ENCODE data around the gene STX2. TPM values are rescaled to one million over a fixed set of nuclear protein-coding genes. Genes with fewer than 3 reads are reported as not detected.

The STX2 gene
- total RNA-seq, 1 donor from 2014 or later: 23.8 TPM

DNA sequence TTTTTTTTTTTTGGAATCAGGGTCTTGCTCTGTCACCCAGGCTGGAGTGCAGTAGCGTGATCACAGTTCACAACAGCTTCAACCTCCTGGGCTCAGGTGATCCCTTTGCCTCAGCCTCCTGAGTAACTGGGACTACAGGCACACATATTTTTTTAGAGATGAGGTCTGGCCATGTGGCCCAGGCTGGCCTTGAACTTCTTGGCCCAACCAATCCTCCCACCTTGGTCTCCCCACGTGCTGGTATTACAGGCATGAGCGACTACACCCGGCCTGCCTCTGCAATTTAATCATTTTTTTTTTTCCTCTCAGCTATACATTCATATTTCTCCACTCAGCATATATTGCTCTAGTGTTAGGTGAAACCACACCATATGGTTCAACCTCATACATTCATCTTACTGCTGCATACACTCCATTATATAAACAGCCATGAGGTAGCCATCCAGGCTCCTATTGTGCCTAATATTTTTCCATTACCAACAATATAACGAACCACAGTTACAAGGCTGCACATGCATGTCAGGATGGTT is 7.1 kb downstream of the STX2 start:
- DNase-seq (ENCODE audit: low read depth in 2 of 2): no peak

DNA sequence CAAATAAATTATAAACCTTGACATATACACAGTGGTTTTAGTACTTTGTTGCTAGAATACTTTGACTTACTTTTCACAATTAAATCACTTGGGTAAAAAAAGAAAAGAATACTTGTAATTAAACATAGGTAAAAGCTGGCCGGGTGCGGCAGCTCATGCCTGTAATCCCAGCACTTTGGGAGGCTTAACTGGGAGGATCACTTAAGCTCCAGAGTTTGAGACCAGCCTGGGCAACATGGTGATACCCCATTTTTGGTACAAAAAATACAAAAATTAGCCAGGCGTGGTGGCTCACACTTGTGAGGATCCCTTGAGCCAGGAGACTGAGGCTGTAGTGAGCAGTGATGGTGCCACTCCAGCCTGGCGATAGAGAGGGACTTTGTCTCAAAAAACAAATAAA is 7.8 kb downstream of the STX2 start:
- no peak for DNase-seq (ENCODE audit: low read depth in 2 of 2)

DNA sequence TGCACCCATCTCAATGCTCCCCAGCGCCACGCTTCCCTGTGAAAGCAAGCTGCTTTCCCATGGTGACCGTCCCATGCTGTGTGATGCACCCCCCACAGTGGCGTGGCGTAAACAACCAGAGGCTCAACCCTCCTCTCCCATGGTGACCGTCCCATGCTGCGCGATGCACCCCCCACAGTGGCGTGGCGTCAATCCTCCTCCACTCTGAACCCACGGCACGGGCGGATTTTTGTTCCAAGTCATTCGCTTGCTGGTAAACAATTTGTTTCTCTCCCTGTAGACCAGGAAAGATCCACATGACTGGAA is 8.9 kb downstream of the STX2 start:
- no peak for DNase-seq (ENCODE audit: low read depth in 2 of 2)

DNA sequence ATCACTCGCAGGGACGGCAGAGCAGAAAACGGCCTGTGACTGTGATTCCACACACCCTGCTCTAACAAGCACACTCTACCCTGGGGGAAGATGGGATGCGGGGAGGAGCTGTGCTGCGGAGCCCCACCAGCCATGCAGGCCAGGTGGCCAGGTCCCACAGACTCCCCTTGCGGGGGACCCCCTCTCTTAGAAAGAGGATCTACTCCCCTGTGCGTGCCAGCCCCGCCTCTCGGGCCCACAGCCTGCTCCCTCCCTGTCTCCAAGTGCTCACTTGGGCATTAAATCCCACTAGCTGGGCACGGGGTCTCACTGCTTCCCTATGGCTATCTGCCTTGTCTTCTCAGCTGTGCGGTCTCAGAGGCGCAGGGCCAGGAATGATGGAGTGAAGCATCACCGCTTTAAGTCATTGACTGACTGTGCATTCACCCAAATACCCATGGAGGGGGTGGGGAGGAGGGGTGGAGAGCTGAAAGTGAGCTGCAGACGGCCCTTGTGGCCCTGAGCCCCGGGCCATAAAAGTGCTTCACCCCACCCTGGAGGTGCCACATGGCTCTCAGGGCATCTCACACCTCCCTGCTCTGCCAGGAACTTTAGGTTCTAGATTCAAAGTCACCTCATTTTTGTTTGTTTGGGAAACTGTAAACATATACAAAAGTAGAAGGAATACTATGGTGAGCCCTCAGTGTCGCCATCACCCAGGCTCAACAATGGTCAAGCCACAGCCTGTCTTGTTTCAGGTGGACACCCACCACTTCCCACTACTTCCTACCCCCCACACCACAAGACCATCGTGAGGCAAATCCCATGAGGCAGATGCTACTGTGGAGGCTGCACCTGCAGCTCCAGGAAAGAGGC is 9.4 kb downstream of the STX2 start:
- no peak for DNase-seq (ENCODE audit: low read depth in 2 of 2)

DNA sequence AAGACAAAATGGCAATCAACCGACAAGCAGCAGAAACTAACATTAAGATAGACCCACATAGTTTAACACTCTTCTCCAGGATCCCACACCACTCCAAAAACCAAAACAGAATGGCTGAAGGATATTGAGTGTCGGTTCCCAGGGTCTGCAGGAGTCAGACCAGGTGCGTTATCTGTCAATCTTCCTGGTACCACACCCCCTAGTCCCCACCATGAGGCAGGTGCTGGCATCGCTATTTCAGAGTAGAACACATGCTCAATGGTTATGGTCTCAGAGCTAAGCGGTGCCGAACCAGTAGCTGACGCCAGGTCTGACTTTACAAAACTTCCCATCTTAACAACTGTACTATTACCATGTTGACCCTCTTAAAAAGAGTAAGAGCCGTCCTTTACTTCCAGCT is 10.2 kb downstream of the STX2 start:
- no peak for DNase-seq (ENCODE audit: low read depth in 2 of 2)

DNA sequence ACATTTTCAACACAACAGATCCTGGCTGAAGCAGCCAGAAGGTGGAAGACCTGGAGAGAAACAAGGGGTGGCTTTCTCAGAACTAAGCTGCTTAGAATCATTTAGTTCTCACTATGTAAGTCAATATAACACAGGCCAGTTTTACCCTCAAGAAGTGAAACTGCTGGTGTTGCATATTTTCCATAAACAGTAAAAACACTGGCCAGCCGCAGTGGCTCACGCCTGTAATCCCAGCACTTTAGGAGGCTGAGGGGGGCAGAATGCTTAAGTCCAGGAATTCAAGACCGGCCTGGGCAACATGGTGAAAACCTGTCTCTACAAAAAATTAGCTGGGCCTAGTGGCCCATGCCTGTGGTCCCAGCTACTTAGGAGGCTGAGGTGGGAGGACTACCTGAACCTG is 11.6 kb downstream of the STX2 start:
- no peak for DNase-seq (ENCODE audit: low read depth in 2 of 2)

DNA sequence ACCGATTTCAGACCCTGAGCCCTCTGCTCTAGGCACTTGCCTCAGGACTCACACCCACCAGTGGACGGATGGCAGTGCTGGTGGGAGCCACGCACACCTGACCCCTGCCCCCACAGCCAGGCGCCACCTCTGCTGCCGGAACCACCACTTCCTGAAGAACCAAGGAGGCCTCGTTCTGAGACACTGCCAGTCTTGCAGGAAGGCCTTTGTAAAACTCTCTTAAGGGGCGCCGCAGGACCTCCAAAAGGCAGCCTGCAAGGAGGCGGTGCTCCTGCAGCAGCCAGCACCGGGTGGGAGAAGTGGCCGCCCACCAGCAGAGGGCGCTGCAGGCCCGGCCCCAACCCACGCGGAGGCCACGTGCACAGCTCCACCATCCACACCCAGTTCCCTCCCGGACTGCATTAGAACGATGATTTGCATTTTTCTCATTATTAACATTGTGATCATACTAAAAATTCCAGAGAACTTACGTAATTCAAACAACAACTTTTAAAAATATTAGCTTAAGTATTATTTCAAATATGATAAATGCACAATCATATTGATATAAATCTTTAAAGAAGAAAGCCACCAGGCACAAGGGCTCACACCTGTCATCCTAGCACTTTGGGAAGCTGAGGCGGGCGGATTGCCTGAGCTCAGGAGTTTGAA is 12.8 kb downstream of the STX2 start:
- DNase-seq (ENCODE audit: low read depth in 2 of 2): peak; percentile 43 to 49

DNA sequence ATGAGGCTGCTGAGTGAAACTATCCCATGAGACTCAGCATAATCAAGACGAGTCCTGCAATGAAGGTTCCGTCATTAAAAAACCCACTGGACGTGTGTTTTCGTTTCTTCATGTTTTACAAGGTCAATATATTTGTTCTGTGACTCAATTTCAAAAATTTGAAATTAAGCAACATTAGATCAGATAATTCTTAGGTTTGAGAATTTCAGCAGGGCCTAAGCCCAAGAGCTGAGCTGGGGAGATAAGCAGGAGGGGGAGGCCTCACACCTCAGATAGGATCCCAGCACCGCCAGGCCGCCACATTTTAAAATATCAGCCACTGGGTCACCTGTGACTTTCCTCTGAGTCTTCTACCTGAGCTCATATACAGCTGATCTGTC is 13.3 kb downstream of the STX2 start:
- DNase-seq (ENCODE audit: low read depth in 2 of 2): no peak

DNA sequence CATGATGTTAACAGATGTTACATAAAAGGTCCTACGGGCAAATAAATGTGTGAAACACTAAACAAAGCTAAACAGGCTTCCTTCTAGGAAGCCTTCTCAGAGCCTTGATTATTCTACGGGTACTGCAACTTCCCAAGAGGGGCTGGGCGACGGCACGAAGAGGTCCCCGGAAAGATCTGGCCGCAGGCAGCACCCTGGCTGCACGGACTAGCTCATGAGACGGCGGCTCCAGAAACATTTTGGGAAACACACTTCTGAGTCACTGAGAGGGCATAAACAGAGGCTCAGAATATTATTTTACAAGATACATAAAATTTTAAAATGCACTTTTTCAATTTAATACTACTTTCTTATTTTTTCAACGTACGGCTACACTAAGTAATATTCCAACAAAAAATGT is 19.4 kb downstream of the STX2 start:
- DNase-seq (ENCODE audit: low read depth in 2 of 2): no peak

DNA sequence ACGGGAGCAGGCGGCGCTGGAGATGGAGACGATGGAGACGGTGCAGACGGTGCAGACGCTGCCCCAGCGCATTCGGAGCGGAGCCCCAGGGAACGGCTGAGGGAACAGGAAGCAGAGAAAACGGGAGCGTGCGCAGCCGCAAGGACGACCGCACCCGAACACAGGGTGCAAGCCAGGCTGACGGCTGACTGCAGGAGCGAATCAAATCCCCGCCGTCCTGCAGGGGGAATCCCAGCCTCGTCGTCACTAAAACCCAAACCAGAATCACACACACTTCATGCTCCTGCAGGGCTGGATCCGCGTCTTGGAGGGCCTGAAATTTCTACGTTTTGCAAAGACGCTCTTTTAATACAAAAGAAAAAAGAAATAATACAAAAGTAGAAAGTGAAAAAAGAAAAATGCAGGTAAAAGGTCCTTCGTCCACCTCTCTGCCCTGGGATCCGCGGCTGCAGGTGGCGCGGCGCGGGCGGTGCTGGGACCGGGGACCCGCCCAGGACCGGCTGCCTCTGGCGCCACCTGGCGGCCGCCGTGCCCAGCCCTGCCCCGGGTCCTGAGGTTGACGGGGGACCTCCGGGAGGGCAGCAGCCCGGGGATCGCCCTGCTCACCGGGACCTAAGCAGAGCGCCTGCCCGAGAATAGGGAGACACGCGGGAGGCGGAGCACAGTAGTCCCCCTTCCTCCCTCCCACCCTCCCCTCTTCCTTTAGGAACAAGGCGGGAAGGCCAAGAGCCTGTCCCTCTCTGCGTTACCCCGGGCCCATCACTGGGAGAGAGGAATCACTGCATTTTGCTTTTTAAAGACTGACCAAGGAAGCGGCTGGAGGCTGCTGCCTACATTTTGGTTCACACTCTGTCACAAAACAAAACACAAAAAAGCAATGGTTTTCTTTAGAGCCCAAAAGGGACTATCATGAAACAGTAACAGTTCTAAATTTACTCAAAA is 20.1 kb downstream of the STX2 start:
- DNase-seq (ENCODE audit: low read depth in 2 of 2): peak; percentile 41 to 62

DNA sequence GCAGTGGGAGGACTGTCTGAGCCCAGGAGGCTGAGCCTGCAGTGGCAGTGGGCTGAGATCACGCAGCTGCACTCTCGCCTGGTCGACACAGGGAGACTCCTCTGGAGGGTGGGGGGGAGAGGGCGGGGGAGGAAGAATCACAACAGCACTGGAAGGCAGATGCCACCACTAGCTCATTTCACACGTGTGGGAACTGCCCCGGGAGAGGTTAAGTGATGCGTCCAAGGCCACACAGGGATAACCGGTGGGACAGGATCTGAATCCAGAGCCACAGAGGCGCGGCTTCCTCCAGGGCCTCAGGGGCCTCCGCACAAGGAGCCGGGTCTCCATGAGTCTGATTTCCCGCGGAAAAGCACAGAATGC is 20.8 kb downstream of the STX2 start:
- no peak for DNase-seq (ENCODE audit: low read depth in 2 of 2)

DNA sequence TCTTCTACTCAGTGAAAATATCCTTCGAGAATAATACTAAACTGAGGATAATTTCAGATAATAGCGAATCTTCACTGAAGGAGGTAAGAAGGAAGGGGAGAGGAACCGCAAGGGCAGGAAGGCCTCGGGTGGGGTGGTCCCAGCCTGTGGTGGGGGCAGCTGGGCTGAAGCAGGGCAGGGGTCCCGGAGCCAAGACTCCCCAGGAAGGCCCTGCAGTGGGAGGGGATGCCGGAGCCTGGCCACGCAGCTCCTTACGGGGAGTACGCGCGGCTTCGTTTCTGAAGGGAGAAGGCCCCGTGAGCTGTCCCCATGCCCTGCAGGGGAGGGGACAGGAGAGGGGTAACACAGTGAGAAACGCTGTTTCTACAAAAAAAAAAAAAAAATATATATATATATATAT is 21.2 kb downstream of the STX2 start:
- no peak for DNase-seq (ENCODE audit: low read depth in 2 of 2)

DNA sequence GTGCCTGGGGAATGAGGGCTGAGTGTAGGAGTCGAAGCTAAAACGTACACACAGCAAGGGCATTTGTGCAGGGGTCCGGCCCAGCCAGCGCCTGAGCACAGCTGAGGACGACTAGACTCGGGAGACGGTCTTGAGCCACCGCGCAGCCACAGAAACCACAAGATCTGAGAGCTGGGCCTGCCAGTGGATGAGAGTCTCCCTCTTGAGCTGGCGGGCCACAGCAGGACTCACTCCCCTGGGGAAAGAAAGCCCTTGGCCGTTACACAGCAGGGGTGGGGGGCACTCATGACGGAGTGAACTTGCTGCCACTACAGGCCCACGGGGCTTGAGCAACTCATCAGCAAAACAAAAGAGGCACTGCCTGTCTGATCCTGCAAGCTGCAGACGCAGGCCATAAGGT is 23.0 kb downstream of the STX2 start:
- no peak for DNase-seq (ENCODE audit: low read depth in 2 of 2)

DNA sequence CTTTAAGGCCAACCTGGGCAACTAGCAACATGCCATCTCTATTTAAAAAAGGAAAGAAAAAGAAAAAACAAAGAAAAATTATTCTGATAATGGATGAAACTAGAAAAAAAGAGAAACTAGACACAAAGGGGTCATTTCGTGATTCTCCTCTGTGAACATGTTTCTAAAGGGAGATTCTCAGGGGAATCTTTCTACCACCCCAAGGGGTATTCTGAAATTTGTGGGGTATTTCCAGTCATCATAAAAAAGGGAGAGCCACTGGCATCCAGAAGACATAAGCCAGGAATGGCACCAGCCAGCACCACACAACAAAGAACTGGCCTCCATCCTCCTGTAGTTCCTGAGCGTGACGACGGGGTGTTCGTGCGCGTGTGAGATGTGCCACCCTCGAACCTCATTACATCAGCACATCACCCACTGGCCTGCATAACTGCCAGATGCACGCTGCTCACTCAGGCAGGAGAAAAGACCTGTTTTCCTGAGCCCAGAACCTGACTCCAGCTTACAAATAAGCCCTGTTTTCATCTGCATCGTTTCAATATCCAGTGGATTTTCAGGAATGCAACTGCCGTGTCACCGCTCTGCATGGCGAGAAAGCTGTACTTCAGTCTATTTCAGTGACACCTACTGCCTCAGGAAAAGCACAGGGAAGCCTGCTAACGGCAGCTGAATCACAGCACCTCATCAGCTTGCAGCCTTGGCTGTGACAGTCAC is 23.9 kb downstream of the STX2 start:
- DNase-seq (ENCODE audit: low read depth in 2 of 2): no peak

DNA sequence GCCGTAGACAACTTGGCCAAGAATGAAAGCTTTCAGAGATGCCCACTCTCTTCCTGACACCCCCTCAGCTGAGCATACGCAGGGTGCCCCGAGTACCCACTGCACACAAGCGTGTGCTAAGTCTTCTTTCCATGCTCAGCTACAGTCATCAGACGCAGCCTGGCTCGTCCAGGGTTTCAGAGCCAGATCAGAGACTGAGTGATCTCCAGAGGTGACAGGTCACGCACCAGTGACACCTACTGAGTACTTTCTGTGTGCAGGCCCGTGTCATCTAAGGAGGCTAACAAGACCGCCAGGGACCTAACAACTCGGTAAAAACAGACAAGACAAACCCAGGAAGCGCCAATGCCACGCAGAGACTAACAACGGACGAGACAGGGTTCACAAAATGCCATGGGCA is 25.1 kb downstream of the STX2 start:
- DNase-seq (ENCODE audit: low read depth in 2 of 2): no peak

DNA sequence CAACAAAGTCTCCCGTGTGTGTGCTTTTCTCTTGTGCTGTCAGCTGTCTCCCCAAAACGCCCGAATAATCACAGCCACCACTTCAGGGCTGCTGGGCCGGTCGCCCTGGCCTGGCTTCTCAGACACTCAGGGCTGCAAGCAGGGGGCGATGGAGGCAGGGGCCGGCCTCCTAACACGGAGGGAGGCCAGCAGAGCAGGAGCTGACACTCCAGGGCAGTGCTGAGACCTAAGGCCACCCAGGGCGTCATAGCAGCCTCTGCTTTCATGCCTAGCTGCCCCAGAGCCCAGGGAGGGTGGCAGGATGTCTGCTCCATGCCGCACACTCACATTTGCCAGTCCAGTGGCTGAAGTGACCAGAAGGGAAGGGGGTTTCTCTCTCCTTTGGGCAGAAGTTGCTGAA is 25.6 kb downstream of the STX2 start:
- DNase-seq (ENCODE audit: low read depth in 2 of 2): no peak

DNA sequence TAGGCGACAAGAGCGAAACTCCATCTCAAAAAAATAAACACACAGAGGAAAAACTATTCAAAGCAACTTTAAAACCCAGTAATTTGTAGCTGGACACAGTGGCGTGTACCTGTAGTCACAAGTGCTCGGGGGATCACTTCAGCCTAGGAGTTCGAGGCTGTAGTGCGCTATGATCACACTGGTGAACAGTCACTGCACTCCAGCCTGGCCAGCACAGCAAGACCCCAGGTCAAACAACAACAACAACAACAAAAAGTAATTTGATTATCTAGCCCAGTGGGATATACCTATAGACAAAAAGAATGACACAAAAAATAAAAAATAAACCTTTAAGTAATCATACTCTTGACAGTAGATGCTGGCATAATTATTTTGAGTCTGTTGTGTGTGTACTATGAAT is 29.3 kb downstream of the STX2 start:
- DNase-seq (ENCODE audit: low read depth in 2 of 2): no peak

DNA sequence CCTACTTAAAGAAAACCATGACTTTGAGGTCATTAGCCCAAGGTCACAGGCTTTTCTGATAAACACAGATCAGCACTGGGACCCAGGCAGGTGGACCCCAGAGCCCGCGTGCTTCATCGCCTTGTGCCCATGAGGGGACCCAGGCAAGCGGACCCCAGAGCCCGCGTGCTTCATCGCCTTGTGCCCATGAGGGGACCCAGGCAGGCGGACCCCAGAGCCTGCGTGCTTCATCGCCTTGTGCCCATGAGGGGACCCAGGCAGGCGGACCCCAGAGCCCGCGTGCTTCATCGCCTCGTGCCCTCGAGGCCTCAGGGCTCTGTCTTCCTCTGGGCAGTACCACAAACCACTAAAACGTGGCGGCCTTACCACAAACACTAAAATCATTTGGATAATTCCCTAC is 31.7 kb downstream of the STX2 start:
- DNase-seq (ENCODE audit: low read depth in 2 of 2): no peak

DNA sequence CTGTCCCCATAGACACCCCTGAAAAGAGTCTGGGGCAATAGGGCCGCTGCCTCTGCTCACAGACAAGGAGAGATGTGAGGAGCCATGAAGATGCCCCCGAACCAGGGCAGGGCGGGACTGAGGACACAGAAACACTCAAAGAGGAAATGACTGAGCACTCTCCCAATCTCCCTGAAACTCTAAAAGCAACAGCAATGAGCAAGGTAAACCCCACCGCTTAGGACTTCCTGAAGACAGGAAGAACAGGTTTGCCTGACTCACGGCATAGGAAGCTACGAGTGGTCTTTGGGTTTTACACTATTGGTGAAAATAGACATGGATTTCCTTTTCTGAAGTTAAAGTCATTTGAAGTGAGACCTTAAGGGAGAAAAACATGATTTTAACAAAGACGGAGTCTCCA is 32.5 kb downstream of the STX2 start:
- no peak for DNase-seq (ENCODE audit: low read depth in 2 of 2)

DNA sequence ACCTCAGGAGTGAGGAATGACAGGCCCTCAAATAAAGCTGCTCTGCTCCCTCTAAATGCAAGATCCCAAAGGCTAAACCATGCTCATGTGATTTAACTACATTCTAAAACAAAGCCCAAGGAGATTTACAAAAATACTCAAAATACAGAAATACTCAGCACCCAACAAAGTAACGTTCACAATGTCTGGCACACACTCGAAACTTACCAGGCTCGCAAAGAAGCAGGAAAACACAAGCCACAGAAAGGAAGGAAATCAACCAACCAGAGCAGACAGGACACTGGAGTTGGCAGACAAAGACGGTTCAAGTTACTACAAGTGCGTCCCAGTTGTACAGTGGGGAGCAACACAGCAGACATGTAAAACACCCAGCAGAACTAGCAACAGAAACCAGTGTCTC is 33.4 kb downstream of the STX2 start:
- DNase-seq (ENCODE audit: low read depth in 2 of 2): no peak

DNA sequence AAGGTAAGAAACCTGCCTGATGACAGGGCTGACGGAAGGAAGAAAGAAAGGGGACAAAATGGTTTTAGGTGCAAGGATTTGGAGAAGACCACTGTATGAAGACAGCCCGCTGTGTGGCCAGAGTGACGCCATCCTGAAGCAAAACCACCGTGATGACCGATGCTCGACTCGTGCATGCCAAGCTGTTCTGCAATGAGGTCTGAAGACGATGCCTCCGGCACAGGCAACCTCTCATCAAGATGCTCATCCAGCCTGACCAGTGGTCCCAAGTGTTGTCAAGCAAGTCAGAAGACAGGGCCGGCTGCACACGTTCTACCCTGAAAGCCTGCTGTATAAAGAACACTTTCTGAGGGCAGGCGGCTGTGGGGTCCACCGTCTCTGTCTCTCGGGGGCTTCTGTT is 34.8 kb downstream of the STX2 start:
- no peak for DNase-seq (ENCODE audit: low read depth in 2 of 2)

DNA sequence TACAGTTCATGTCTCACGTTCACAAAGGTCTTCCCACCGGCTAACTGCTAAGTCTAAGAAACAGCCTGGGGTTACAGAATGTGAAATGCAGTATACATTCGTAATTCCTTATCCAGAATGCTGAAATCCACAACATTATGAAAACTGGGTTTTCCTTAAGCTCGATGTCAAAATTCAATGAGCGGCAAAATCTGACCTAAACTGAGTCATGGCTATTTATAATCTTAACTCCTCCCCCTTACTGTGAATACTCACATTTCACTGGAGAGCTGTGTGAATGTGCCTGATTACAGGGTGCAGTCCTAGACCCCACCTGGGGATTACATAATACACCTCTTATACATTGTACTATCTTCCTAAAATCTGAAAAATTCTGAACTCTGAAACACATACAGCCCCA is 35.3 kb downstream of the STX2 start:
- DNase-seq (ENCODE audit: low read depth in 2 of 2): no peak
